ENCODE data around the gene BOC.

Gene BOC

GRCh38 chr3:113261626-113262303 is 50.4 kb downstream of the BOC start:
- TF ChIP-seq EZH2phosphoT487 (IDR thresholded peaks at IDR 0.05; ENCODE audit: borderline replicate concordance, low read length): no peak
- TF ChIP-seq CTCF (IDR thresholded peaks at IDR 0.05; ENCODE audit: low read depth, low read length, poor library complexity, severe bottlenecking): no peak
- H3K27ac ChIP-seq (ENCODE audit: low read depth, low read length): no peak overlapping the region
- no peaks in the 10 kb centered on the region for H3K4me1 ChIP-seq (ENCODE audit: control insufficient read depth, low read length)
- H3K79me2 ChIP-seq (ENCODE audit: control insufficient read depth, low read length): no peaks in the 10 kb centered on the region
- no peaks in the 10 kb centered on the region for H3F3A ChIP-seq (ENCODE audit: control insufficient read depth, insufficient read depth)
- H3K36me3 ChIP-seq (ENCODE audit: control insufficient read depth, low read length): no peaks in the 10 kb centered on the region
- H4K20me1 ChIP-seq (ENCODE audit: control insufficient read depth, insufficient read depth, low read depth, low read length): no peaks in the 10 kb centered on the region
- no peaks in the 10 kb centered on the region for H3K9me2 ChIP-seq (replicated peaks; ENCODE audit: control insufficient read depth, low read length)
- H3K4me2 ChIP-seq (ENCODE audit: low read length): no peak overlapping the region
- H3K9me3 ChIP-seq (ENCODE audit: control insufficient read depth, insufficient read depth, low read length): no peaks in the 10 kb centered on the region
- H3K4me3 ChIP-seq (ENCODE audit: low read length): no peak overlapping the region
- H3K27me3 ChIP-seq (ENCODE audit: control insufficient read depth, low read length): peaks cover 7% of the 10 kb centered on the region

- no peaks in the 10 kb centered on the region for H3K9me2 ChIP-seq (replicated peaks; ENCODE audit: control insufficient read depth, low read length)
- no peaks in the 10 kb centered on the region for H3K36me3 ChIP-seq (ENCODE audit: control insufficient read depth, low read length)
- H3F3A ChIP-seq (ENCODE audit: control insufficient read depth, insufficient read depth): no peaks in the 10 kb centered on the region
- H3K79me2 ChIP-seq (ENCODE audit: control insufficient read depth, low read length): no peaks in the 10 kb centered on the region
- H3K4me3 ChIP-seq (ENCODE audit: low read length): no peak overlapping the region
- TF ChIP-seq EZH2phosphoT487 (IDR thresholded peaks at IDR 0.05; ENCODE audit: borderline replicate concordance, low read length) (no peak), CTCF (IDR thresholded peaks at IDR 0.05; ENCODE audit: low read depth, low read length, poor library complexity, severe bottlenecking) (no peak)
- H4K20me1 ChIP-seq (ENCODE audit: control insufficient read depth, insufficient read depth, low read depth, low read length): no peaks in the 10 kb centered on the region
- no peaks in the 10 kb centered on the region for H3K4me1 ChIP-seq (ENCODE audit: control insufficient read depth, low read length)
- H3K27ac ChIP-seq (ENCODE audit: low read depth, low read length): no peak overlapping the region
- H3K4me2 ChIP-seq (ENCODE audit: low read length): no peak overlapping the region
- peaks cover 7% of the 10 kb centered on the region for H3K27me3 ChIP-seq (ENCODE audit: control insufficient read depth, low read length)
- no peaks in the 10 kb centered on the region for H3K9me3 ChIP-seq (ENCODE audit: control insufficient read depth, insufficient read depth, low read length)
Observed at GRCh38 chr3:113262304-113262665, 50.9 kb downstream of the BOC start.

- Histone ChIP-seq H3K9me3 (ENCODE audit: control insufficient read depth, insufficient read depth, low read length) (no peaks in the 10 kb centered on the region), H3K9me2 (replicated peaks; ENCODE audit: control insufficient read depth, low read length) (no peaks in the 10 kb centered on the region), H3K79me2 (ENCODE audit: control insufficient read depth, low read length) (no peaks in the 10 kb centered on the region), H3K4me2 (ENCODE audit: low read length) (no peak overlapping the region), H3K4me1 (ENCODE audit: control insufficient read depth, low read length) (no peaks in the 10 kb centered on the region), H3K36me3 (ENCODE audit: control insufficient read depth, low read length) (no peaks in the 10 kb centered on the region), H3K4me3 (ENCODE audit: low read length) (no peak overlapping the region), H3K27me3 (ENCODE audit: control insufficient read depth, low read length) (peaks cover 7% of the 10 kb centered on the region), H3K27ac (ENCODE audit: low read depth, low read length) (no peak overlapping the region), H4K20me1 (ENCODE audit: control insufficient read depth, insufficient read depth, low read depth, low read length) (no peaks in the 10 kb centered on the region), H3F3A (ENCODE audit: control insufficient read depth, insufficient read depth) (no peaks in the 10 kb centered on the region)
- no peak for TF ChIP-seq EZH2phosphoT487 (IDR thresholded peaks at IDR 0.05; ENCODE audit: borderline replicate concordance, low read length)
- no peak for TF ChIP-seq CTCF (IDR thresholded peaks at IDR 0.05; ENCODE audit: low read depth, low read length, poor library complexity, severe bottlenecking)
Observed at GRCh38 chr3:113263020-113263419, 51.7 kb downstream of the BOC start.

Measured in DOHH2 (cell line).